Ramos (cell line): Measurements from ENCODE around the gene EGF.
"Not testable (repeated sequence)": the region's sequence is repeated elsewhere in the genome, so short reads cannot be mapped to it uniquely, and the experiment has no call there.

Source experiments
- in situ Hi-C: fragments of 300-500 bp; cut with MboI; formaldehyde crosslinking; loops from one replicate; pipeline ENCODE4 v1.14.3; 2022; ENCODE audit warnings: low sequenced_read_pairs; ENCODE audit not compliant: unreplicated experiment

The EGF gene

GRCh38 chr4:110020646-110021443 is 108.2 kb downstream of the EGF start:
- in situ Hi-C loops, result no loop called here

- in situ Hi-C loops, result no loop called here
Measured at GRCh38 chr4:110022457-110022856, 109.8 kb downstream of the EGF start.

GRCh38 chr4:110025056-110025455 is 112.4 kb downstream of the EGF start:
- in situ Hi-C loops, result no loop called here

GRCh38 chr4:110025718-110026117 is 113.0 kb downstream of the EGF start:
- in situ Hi-C loops, result no loop called here

- in situ Hi-C loops, result no loop called here
Measured at GRCh38 chr4:110032603-110033002, 119.9 kb downstream of the EGF start.

- in situ Hi-C loops, result no loop called here
Measured at GRCh38 chr4:110033355-110034025, 120.8 kb downstream of the EGF start.

- in situ Hi-C loops, result no loop called here
Measured at GRCh38 chr4:110034026-110034393, 121.3 kb downstream of the EGF start.

GRCh38 chr4:110039164-110039563 is 126.5 kb downstream of the EGF start:
- in situ Hi-C loops, result not testable (repeated sequence)

GRCh38 chr4:110041735-110042134 is 129.1 kb downstream of the EGF start:
- in situ Hi-C loops, result no loop called here

GRCh38 chr4:110042545-110043517 is 130.1 kb downstream of the EGF start:
- in situ Hi-C loops, result no loop called here

- in situ Hi-C loops, result no loop called here
Measured at GRCh38 chr4:110046588-110047049, 133.9 kb downstream of the EGF start.

- in situ Hi-C loops, result no loop called here
Measured at GRCh38 chr4:110049951-110050925, 137.6 kb downstream of the EGF start.

- in situ Hi-C loops, result no loop called here
Measured at GRCh38 chr4:110055158-110055768, 142.6 kb downstream of the EGF start.

GRCh38 chr4:110058677-110059076 is 146.0 kb downstream of the EGF start:
- in situ Hi-C loops, result no loop called here

- in situ Hi-C loops, result loop anchor here (5.0 kb wide), 1 partner anchor 148 kb away; no protein-coding TSS in a partner anchor
Measured at GRCh38 chr4:110059556-110060191, 147.0 kb downstream of the EGF start.

- in situ Hi-C loops, result loop anchor here (5.0 kb wide), 1 partner anchor 146 kb away; no protein-coding TSS in a partner anchor
Measured at GRCh38 chr4:110061076-110061475, 148.4 kb downstream of the EGF start.
